ENCODE measurements around the gene CBX1.
A peak's percentile ranks its signal among the peaks of the same experiment; 100 is the strongest.
"Not testable (repeated sequence)": the region's sequence is repeated elsewhere in the genome, so short reads cannot be mapped to it uniquely, and the experiment has no call there.

Gene CBX1

GRCh38 chr17:48070195-48070594 is 31.1 kb downstream of the CBX1 start:
- no peak for DNase-seq

DNA sequence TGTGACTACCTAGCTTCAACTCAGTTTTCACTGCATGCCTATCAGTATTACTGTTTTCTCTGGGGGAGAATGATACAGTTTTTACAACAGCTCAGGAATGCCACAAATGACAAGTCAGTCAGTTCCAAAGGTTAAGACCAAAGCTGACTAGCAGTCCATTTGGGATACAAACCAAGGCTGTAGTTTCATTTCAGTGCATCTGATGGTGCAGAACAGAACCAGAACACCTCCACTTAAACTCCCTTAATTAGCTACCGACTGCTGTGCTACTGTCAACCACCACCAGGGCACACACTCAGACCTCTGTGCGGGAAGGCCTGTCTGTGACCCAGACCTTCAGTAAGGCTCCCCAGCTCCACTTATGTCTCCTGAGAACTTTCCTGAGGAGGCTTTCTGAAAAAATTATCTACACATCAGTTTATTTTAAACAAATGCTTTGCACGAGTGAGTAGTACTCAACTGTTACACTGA is 32.8 kb downstream of the CBX1 start:
- DNase-seq = no peak

DNA sequence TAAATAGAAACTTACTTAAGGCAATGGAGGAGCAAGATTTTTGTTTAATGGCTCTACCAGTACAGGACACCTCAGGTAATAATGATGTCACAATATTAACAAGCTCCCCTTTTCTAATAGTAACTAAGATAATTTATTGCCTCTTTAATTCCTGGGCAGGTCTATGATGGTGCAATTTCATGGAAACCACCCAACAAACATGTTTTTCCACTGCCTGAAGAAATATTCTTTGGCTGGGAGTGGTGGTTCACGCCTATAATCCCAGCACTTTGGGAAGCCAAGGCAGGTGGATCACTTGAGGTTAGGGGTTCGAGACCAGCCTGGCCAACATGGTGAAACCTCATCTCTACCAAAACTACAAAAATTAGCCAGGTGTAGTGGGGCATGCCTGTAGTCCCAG is 33.5 kb downstream of the CBX1 start:
- DNase-seq = not testable (repeated sequence)

- DNase-seq = no peak
These were observed 34.0 kb downstream of the CBX1 start for GRCh38 chr17:48067245-48067644.

GRCh38 chr17:48066656-48067055 is 34.6 kb downstream of the CBX1 start:
- no peak for DNase-seq

GRCh38 chr17:48066192-48066591 is 35.1 kb downstream of the CBX1 start:
- no peak for DNase-seq

DNA sequence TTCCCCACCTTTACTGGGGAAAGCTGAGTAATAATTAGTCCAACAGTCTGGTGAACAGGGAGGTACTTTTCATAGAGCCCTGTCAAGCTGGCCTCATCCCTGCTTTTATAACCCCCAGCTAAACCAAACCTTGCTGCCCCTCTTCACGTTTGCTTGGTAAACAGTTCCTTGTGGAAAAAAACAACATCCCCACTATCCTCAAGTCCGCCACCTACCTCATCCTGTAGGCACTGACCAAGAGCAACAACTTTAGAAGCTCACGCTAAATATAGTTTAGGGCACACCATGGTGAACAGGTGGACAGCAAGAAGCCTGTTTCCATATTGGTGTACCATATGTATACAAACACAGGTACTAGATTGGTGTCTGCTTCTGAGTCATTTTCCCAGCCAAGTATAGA is 36.6 kb downstream of the CBX1 start:
- no peak for DNase-seq

DNA sequence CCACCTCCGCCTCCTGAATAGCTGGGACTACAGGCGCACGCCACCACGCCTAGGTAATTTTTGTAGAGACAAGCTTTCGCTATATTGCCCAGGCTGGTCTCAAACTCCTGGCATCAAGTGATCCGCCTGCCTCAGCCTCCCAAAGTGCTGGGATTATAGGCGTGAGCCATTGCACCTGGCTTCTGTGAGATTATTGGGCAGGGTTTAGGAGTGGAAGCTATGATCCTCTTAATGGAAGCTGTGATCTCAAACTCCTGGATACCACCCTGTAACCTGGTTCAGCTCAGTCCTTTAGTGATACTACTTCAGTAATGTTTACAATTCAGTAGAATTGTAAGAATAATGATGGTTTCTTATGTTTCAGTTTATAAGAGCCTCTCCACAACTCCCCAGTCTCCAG is 39.0 kb downstream of the CBX1 start:
- DNase-seq = no peak

DNA sequence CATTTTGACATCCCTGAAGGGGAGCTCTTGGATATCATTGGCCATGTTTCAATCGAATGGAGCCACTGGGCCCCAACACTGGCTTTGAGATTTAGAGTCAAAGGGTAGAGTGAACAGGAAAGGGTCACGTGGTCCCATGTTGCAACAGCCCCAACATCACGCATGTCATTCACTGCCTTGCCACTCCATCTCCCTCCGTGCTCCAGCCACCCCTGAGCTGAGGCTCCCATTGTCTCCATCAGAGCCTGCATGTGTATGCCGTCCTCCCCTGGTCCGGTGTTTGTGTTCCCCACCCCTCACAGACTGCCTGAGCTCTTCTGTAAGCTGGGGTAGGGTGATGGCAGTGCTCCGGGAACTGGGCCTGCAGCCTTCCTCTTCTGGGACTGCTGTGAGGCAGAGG is 41.0 kb downstream of the CBX1 start:
- no peak for DNase-seq

GRCh38 chr17:48059125-48059668 is 42.1 kb downstream of the CBX1 start:
- no peak for DNase-seq

GRCh38 chr17:48058393-48059124 is 42.7 kb downstream of the CBX1 start:
- DNase-seq = no peak

- DNase-seq = no peak
These were observed 43.7 kb downstream of the CBX1 start for GRCh38 chr17:48057626-48058025.

GRCh38 chr17:48056879-48057278 is 44.4 kb downstream of the CBX1 start:
- DNase-seq = no peak

DNA sequence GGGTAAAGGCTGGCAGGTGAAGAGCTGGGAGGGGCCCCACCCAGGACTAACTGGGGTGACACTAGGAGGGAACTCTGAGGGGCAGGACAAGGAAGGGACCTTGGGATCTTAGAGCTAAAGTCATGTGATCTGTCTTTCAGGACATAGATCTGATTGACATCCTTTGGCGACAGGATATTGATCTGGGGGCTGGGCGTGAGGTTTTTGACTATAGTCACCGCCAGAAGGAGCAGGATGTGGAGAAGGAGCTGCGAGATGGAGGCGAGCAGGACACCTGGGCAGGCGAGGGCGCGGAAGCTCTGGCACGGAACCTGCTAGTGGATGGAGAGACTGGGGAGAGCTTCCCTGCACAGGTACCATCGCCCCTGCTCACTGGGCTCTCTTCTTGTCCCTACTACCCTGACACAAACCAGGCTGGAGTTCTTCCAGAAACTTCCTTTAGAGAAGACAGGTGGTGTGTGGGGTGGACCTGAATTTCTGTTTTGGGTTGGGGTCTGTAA is 45.0 kb downstream of the CBX1 start:
- DNase-seq = no peak

DNA sequence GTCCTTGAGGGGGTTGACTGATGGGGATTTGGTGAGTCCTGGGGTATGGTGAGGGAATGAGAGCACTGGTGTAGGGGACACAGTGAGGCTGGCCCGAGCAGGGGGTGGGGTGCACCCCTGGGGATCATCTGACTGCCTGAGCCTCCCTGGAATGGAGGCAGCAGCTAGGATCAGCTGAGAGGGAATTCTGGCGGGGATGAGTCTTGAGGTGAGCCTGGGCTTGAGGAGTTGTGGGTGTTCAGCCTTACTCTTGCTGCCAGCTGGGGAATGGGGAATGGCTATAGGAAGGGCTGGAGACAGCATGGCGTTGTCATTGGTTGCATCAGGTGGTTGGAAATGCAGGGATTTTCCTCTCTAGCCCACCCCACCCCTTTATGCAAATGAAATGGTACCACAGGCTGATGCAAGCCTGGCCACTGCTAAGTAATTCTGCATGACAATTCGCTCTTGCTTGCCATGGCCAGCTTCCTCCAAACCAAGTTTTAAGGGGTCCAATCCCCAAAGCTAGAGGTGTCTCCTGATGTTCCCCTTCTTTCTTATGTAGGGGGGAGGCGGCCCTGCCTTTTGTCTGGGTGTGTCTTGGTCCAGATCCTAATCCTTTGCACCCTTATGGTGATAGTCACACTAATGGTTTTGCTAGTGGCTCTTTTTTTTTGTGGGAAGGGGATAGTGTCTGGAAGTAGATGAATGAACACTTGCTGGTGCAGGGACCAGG is 45.6 kb downstream of the CBX1 start:
- no peak for DNase-seq

DNA sequence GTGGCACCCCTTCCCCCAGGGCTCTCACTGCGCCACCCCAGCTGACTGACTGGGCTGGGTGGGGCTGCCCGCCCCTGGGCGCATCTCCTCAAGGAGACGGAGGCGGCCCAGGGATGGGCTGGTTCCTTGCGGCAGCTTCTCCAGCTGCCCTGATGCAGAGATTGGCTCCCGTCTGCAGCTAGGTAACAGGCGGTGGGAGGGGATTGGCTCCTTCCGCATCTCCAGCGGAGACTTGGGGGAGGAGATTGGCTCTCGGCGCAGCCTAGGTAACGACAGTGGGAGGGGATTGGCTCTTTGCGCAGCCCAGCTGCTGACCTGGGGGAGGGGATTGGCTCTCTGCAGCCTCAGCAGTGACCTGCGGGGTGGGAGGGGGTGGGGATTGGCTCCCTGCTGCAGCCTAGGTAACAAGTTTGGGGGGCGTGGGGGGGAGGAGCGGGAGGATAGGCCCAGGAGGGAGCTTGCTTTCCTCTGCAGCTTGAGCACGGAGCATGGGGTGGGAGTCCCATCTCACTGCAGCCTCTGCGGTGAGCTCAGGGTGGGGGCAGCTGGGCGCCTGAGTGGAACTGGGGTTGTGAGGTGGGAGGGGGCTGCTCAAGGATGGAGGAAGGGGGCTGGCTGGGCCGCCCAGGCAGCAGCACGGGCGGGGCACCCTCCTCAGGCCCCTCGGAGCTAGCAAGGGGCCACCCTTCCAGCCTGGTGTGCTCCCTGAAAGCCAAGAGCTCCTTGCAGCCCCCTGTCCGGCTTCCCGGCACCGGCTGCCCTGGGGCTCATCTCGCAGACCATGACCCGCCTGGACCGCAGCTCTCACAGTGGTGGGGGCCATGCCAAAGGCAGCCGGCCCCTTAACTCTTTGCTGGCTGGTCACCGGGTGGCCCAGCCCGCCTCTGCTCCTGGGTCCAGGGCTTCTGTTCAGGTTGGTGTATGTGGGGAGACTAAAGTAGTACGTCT is 46.8 kb downstream of the CBX1 start:
- DNase-seq = peak; percentile 91

DNA sequence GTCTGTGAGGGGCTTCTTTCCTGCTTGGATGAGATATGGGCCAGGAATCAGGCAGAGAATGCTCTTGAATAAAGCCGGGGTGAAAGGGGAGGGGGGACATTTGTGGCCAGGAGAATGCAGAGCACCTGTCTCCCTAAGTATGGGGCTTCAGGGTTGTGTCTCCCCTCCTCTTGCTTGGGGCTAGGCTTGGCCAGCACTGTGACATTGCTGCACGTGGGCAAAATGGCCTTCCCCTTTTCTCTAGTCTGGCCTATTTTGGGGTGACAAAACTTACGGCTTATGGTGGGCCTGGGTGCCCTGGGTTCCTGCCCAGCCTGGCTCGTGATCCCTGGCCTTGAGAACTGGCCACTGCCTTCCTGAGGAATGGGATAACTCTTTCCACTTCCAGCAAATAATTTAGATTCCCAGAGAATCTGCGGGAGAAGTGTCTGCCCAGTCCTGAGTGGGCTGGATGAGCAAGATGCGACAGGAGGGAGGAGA is 47.5 kb downstream of the CBX1 start:
- no peak for DNase-seq

DNA sequence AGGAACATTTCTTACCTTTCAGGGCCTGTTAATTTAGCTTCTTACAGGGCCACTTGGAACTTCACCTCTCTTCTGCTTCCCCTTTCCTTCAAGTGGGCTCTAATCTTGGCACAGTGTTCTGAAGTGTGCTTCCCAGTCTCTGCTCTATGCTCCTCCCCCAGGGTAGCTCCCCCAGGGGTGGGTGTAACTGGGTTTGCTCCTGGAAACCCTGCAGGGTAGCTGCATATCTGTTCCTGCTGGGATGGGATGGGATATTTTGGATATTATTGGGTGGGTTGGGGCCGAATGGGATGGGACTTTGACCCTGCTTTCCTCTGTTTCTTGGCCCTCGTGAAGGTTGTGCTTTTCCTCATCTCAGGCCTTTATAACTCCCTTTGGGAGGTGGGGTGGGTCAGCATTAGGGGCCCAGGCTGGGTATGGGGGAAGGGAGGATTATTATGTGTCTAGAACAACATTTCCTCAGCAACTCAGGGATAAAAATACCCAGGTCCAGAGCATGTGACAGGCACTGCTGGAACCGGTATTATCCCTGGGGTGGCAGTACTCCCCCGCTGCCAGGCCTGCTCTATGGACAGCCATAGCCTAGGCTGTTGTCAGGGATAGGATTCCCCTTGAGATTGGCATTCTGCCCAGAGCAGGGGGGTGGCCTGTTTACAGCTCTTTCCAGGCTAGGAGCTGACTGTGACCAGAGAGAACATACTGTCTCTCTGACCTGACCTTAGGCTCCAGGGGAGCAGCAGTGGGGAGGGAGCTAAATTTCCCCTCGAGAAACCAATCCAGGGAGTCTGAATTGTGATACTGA is 48.1 kb downstream of the CBX1 start:
- peak; percentile 66 for DNase-seq

DNA sequence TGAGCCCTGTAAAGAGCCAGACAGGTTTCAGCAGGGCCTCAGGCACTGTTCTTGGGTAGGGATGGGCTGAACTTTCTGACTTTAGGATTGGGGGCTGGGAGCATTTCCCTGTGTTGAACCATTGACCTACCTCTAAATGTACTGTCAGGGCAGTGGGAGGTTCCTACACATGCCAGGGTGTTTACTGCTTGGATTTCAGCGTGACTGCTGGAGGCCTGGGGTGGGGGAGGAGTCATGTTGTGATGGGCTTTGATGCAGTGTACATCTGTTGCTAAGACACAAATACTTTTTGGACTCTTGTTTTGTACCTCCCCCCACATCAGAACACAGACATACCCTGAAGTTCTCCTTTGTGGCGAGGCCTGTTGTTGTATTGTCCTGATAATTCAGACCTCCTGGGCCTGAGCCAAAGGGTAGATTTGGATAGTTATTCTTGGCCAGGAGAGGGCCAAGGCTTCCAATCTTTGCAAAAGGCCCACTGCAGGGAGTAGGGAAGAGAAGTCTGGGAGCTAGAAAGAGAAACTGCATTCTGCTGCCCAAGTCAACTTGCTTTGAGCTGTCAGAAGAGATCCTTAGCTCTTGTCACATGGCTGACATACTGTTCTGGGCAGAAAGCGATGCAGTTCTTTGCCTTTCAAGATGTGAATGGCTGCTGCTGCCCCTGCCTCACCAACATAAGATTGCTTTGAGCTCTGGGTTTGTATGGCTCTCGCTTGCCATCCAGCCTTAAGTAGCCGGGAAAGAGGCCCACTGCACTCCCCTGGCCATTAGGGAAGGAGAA is 49.4 kb downstream of the CBX1 start:
- no peak for DNase-seq

- no peak for DNase-seq
These were observed 50.0 kb downstream of the CBX1 start for GRCh38 chr17:48051283-48051682.
